ENCODE measurements around the gene GSG1L. TPM values are rescaled to one million over a fixed set of nuclear protein-coding genes. Genes with fewer than 3 reads are reported as not detected.

GSG1L gene
- total and polyA plus RNA-seq, 2 of the 13 experiments (the other 11 are each of a cell fraction or from before 2014, with no cell fraction given): not detected

- no peaks in the 10 kb centered on the region for H3K9me3 ChIP-seq (ENCODE audit: low read length)
- DNase-seq (ENCODE audit: low spot score): no peak
- ChIA-PET CTCF (ENCODE audit: low intra/inter-chr PET ratio, low total read pairs) (no interaction called here), POLR2A (no interaction called here)
- H3K36me3 ChIP-seq (replicated peaks in 1 of 2; ENCODE audit: control insufficient read depth in 1 of 2, insufficient read depth in 2 of 2, low read length in 2 of 2): no peaks in the 10 kb centered on the region
- intact Hi-C loops (cut with micrococcal nuclease; ENCODE audit: unreplicated experiment) (no loop called here), in situ Hi-C loops (cut with HindIII; ENCODE audit: extremely low pct_ligation_motif_present, low pct_unique_long_range_greater_than_20kb) (no loop called here)
- H3K79me2 ChIP-seq (ENCODE audit: insufficient read depth, low read length): no peaks in the 10 kb centered on the region
- peak; percentile 20; the same call in 1 of the 3 replicates for ATAC-seq
- no TSS peak for BruUV-seq (replicated peaks)
- H3K4me2 ChIP-seq (ENCODE audit: low read depth, low read length): no peak overlapping the region
- peaks cover 0 to 18% of the 10 kb centered on the region in 2 experiments; a peak in 2 of 5 replicates for H3K27me3 ChIP-seq (ENCODE audit: control insufficient read depth in 1 of 2, insufficient read depth in 2 of 2, low read length in 2 of 2)
- TF ChIP-seq ZNF761 (CRISPR knock-in tag; conservative IDR thresholded peaks at IDR 0.05): no peak
- no peak for TF ChIP-seq ZBTB8A (CRISPR knock-in tag; IDR thresholded peaks at IDR 0.05; ENCODE audit: borderline replicate concordance, low read depth)
- no peak for TF ChIP-seq KDM3A (CRISPR knock-in tag; IDR thresholded peaks at IDR 0.05; ENCODE audit: low read depth)
- no peak for TF ChIP-seq THAP9 (CRISPR knock-in tag; IDR thresholded peaks at IDR 0.05; ENCODE audit: borderline replicate concordance)
- TF ChIP-seq, protein P1, sequence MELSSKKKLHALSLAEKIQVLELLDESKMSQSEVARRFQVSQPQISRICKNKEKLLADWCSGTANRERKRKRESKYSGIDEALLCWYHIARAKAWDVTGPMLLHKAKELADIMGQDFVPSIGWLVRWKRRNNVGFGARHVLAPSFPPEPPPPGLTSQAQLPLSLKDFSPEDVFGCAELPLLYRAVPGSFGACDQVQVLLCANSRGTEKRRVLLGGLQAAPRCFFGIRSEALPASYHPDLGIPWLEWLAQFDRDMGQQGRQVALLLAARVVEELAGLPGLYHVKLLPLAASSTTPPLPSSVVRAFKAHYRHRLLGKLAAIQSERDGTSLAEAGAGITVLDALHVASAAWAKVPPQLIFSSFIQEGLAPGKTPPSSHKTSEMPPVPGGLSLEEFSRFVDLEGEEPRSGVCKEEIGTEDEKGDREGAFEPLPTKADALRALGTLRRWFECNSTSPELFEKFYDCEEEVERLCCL (CRISPR knock-in tag; IDR thresholded peaks at IDR 0.05; ENCODE audit: borderline replicate concordance): no peak
- no peak overlapping the region for H3K4me3 ChIP-seq (replicated peaks in 1 of 3; ENCODE audit: insufficient read depth in 1 of 3, low read depth in 2 of 3, low read length in 3 of 3)
- no peaks in the 10 kb centered on the region for H4K20me1 ChIP-seq (ENCODE audit: insufficient read depth, low read length)
- H3K9ac ChIP-seq (ENCODE audit: insufficient read depth, low read depth, low read length): no peak overlapping the region
- no peak for FAIRE-seq
- WGBS (ENCODE audit: low lambda C conversion rate): 26% methylated on average over 4 of the region's 4 CpGs
- no peak overlapping the region for H2AFZ ChIP-seq (ENCODE audit: low read length)
- no peaks in the 10 kb centered on the region for H3K4me1 ChIP-seq (ENCODE audit: insufficient read depth, low read length)
- H3K27ac ChIP-seq (ENCODE audit: extremely low read length, insufficient read depth, low read length): no peak overlapping the region
These were observed 61.9 kb downstream of the GSG1L start for GRCh38 chr16:28001642-28002041.

Data from HepG2 (cell line).